T-helper 17 cell (primary cell): ENCODE measurements around the gene BROX. TPM values are rescaled to one million over a fixed set of nuclear protein-coding genes. Genes with fewer than 3 reads are reported as not detected.
"Not testable (repeated sequence)": the region's sequence is repeated elsewhere in the genome, so short reads cannot be mapped to it uniquely, and the experiment has no call there.

Experiments
- ATAC-seq: fragments of 150-1000 bp; cut with Tn5 transposase; 2 replicates; pipeline ENCODE4 v1.10.0; 2021; ENCODE audit warnings: mild to moderate bottlenecking, moderate library complexity
- DNase-seq, 3 donors: peaks; one replicate each; pipeline versions ENCODE4 v3.0.0 to v3.0.0-alpha.2; 2020 to 2021
- H3K9me3 ChIP-seq: one replicate; pipeline ENCODE4 v1.7.0; 2013; ENCODE audit warnings: low read length, mild to moderate bottlenecking; ENCODE audit not compliant: control insufficient read depth, poor library complexity, severe bottlenecking
- H3K27ac Mint-ChIP-seq: one replicate; pipeline ENCODE4 v1.8.0; 2022; ENCODE audit warnings: mild to moderate bottlenecking, moderate library complexity, mixed read lengths
- H3K27me3 Mint-ChIP-seq: one replicate; pipeline ENCODE4 v1.8.0; 2022; ENCODE audit warnings: mixed read lengths
- H3K36me3 Mint-ChIP-seq: one replicate; pipeline ENCODE4 v1.8.0; 2022; ENCODE audit warnings: low read depth, mixed read lengths
- H3K4me1 Mint-ChIP-seq: one replicate; pipeline ENCODE4 v1.8.0; 2022; ENCODE audit warnings: mild to moderate bottlenecking, mixed read lengths
- H3K4me3 Mint-ChIP-seq: one replicate; pipeline ENCODE4 v1.8.0; 2022; ENCODE audit warnings: mild to moderate bottlenecking, moderate library complexity, mixed read lengths
- total RNA-seq, 4 donors: library from RNA in 2 of 4; stranded (reverse) in 2 of 4; gene quantifications; one replicate each; pipeline ENCODE4 v1.2.3 and lab custom pipeline; 2022 to 2026

The BROX gene, protein sequence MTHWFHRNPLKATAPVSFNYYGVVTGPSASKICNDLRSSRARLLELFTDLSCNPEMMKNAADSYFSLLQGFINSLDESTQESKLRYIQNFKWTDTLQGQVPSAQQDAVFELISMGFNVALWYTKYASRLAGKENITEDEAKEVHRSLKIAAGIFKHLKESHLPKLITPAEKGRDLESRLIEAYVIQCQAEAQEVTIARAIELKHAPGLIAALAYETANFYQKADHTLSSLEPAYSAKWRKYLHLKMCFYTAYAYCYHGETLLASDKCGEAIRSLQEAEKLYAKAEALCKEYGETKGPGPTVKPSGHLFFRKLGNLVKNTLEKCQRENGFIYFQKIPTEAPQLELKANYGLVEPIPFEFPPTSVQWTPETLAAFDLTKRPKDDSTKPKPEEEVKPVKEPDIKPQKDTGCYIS
- total RNA-seq (10 to 100 TPM; 46.8 to 54.0 TPM), total RNA-seq (lab: John Stamatoyannopoulos, UW) (67.6 to 125 reads per million in 2 donors)

DNA sequence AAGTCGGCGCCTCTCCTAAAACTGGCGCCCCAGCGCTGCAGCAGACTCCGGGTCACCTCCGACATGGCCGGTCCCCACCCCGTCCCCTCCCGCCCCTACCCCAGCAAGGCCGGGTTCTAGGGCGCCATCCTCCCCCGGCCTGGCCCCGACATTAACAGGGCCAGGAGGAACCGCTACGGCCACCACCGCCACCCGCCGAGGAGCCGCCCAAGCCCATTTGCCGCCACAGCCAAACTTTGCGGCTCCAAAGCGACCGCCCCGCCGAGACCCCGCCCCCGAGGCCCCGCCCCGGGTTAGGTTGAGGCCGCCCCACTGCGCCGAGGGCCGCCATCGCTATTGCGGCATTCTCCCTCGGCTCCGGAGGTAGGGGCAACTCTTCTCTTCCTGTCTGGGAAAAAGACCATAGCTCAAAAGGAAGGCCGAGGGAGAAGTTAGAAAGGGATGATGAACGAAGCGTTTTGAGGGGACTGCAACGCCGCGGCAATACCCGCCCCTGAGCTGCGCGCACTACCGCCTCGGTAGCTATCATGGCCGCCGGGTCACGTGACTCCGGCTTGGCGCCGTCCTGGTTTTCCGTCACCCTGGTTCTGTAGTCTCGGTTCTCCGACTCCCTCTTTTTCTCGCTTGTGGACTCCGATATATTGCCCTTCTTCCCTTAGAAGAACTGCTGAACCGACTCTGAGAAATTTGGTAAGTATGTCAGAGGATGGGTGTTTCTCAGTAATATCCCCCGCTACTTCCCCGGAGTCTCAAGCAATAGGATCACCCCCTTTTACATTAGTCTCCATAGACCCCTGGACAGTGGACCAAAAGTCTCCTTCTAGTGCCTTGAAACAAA is at the start of gene BROX, which contains the start of gene AIDA:
BROX (plus strand) TSS at position 312 of the 838 bp plus-strand sequence. CDS start 3,136 bp downstream, outside the sequence.
AIDA (minus strand) TSS at position 239 of the 838 bp plus-strand sequence; CDS start at position 65, 174 bp downstream.
- Mint-ChIP-seq H3K4me1 (peaks cover 33% of the 10 kb centered on the region), H3K36me3 (peaks cover 2% of the 10 kb centered on the region), H3K4me3 (peak within 1 kb of the TSS; percentile 100), H3K27me3 (no peaks in the 10 kb centered on the region), H3K27ac (peak within 1 kb of the TSS; percentile 100)
- H3K9me3 ChIP-seq = no peaks in the 10 kb centered on the region
- ATAC-seq (peak; percentile 81), DNase-seq (peak; percentile 89 to 98 (median 93))

DNA sequence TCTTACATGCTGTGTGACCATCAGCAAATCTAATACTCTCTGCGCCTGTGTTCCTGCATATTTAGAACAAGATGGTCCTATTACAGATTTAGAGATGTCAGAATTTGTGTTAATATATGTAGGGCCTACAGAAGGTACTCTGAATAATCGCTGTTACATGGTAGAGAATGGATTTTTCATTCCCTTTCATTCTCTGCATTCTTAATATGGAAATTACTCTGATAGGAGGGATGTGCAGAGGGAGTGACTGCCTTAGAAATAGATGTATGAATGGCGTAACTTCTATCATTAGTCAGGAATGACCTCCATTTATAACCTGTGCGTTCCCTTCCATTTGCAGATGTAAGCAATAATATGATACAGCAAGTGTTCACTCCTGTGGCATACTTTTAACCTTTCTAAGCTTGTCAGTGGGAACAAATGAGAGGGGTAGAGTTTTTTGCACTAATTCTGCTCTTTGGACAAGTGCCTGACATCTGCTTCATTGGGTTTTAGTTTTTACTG is 48.9 kb upstream of the BROX start:
- DNase-seq = no peak
- Mint-ChIP-seq H3K27ac (peak overlapping the region; percentile 83), H3K4me1 (peaks cover 2% of the 10 kb centered on the region), H3K27me3 (no peaks in the 10 kb centered on the region), H3K36me3 (peaks cover 11% of the 10 kb centered on the region), H3K4me3 (no peak overlapping the region)
- no peak for ATAC-seq
- H3K9me3 ChIP-seq = no peaks in the 10 kb centered on the region

DNA sequence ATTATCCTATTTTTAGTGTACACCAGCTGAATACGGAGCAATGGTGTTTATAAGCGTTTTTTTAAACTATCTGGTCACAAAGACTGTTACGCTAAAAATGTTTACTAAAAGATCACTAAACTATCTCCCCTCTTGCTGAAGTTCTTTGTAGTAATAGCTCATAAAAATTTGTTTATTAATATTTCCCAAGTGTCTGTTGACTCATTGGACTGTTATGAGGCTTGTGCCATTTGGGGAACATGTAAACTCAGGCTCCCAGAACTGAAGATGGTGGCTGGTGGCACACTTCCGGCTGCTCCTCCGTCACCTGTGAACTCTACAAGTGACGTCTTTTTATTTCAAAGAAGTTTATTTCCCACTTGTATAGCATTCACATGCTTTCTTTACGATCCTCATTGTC is 46.4 kb upstream of the BROX start:
- DNase-seq (no peak), ATAC-seq (no peak)
- H3K4me3 Mint-ChIP-seq = no peak overlapping the region
- H3K27me3 Mint-ChIP-seq = no peaks in the 10 kb centered on the region
- H3K9me3 ChIP-seq = no peaks in the 10 kb centered on the region
- H3K36me3 Mint-ChIP-seq = peaks cover 7% of the 10 kb centered on the region
- H3K27ac Mint-ChIP-seq = peak overlapping the region; percentile 41
- H3K4me1 Mint-ChIP-seq = peaks cover 5% of the 10 kb centered on the region

DNA sequence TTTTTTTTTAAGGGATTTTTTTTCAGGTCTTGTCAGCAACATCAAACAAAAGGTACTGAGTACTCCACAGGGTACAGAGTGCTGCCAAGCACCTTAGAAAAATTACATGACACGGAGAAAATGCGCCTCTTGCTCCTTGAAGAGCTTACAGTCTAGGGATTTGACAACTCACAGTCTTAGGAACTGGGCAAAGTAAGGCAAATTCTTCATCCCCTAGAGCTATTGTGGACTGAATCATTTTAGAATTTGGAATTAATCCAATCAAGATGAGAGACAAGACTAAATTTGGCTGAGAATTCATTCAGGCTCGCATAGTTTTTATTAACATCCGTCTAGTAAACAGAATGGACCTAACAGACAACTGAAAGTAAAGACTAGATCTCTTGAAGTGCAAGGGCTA is 44.2 kb upstream of the BROX start:
- not testable (repeated sequence) for DNase-seq, H3K36me3 Mint-ChIP-seq, ATAC-seq, H3K4me1 Mint-ChIP-seq, H3K27me3 Mint-ChIP-seq, H3K9me3 ChIP-seq, H3K4me3 Mint-ChIP-seq, H3K27ac Mint-ChIP-seq

DNA sequence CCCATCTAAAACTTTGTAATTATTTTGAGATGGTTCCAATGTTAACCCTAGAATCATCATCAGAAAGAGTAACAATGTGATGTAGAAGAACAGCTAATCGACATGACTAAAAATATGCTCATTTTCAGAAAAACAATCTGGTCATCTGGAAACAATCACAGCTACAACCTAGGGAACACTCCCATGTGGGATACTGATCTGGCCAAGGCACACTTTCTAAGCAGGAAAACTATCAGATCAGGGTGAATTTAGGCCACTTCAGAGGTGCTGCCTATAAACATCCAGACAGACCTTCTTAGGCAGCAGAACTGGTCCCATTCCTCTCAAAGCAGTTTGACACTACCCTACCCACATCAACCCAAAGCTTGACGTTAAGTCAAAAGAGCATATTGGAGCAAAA is 43.3 kb upstream of the BROX start:
- H3K27me3 Mint-ChIP-seq, DNase-seq, H3K4me1 Mint-ChIP-seq, H3K27ac Mint-ChIP-seq, H3K4me3 Mint-ChIP-seq, H3K36me3 Mint-ChIP-seq, H3K9me3 ChIP-seq, ATAC-seq: not testable (repeated sequence)

DNA sequence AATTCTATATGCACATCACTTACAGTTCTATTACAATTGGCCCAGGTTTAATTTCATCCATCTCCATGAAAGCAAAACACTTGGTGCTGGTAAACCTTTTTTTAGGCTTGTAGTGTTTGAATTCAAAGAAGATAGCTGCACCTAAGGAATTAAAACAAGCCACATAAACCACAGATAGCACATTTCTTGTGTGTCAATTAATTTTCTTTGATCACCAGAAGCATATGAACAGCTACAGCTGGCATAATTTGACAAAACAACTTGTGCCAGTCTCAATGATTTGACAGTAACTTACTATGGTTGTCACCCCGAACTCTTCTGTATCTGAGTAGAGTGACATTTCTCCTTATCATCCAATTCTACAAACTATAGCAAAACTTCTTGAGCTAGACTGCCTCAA is 42.3 kb upstream of the BROX start:
- peak overlapping the region; percentile 87 for H3K27ac Mint-ChIP-seq
- H3K9me3 ChIP-seq = no peaks in the 10 kb centered on the region
- no peak for ATAC-seq
- H3K4me3 Mint-ChIP-seq = no peak overlapping the region
- H3K4me1 Mint-ChIP-seq = peaks cover 7% of the 10 kb centered on the region
- DNase-seq = no peak
- peaks cover 2% of the 10 kb centered on the region for H3K36me3 Mint-ChIP-seq
- H3K27me3 Mint-ChIP-seq = no peaks in the 10 kb centered on the region

DNA sequence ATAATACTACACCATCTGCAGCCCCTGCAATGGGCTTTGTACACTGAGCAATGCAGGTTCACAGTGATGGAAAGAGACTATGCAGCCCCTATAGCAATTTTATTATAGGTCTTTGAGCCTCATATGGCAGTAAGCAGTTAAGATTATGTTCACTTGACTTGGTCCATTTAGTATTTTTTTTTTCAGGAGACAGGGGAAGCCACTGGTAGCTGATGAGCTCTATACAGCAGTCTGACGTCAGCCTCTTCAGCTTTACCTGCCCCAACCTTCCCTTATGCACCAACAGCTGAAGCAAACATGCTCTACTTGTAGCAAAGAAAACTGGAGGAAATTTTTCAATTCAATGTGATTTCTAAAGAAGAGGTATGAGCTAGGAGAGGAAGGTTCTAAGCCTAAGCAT is 32.3 kb upstream of the BROX start:
- ATAC-seq = no peak
- Mint-ChIP-seq H3K27me3 (no peaks in the 10 kb centered on the region), H3K4me1 (peaks cover 6% of the 10 kb centered on the region), H3K4me3 (no peak overlapping the region), H3K36me3 (no peaks in the 10 kb centered on the region), H3K27ac (peak overlapping the region; percentile 63)
- no peaks in the 10 kb centered on the region for H3K9me3 ChIP-seq
- DNase-seq = no peak

DNA sequence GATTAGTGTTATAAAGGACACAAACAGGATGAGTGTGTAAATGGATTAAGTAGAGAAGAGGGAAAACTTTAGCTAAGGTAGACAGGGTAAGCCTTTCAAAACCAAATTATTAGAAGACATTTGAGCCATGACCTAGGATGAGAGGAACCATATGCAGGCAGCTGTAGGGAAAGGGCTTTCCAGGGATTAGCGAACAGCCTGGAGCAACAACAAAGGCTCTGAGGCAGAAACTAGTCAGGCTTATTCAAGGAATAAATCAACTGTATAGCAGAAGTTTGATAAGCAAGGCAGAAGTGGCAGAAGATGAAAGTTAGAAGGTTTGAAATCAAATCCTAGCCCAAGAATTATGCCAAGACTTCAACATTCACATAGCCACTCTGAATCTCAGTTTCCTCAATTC is 21.3 kb upstream of the BROX start:
- DNase-seq = no peak
- no peak for ATAC-seq
- Mint-ChIP-seq H3K27me3 (no peaks in the 10 kb centered on the region), H3K4me3 (no peak overlapping the region), H3K27ac (peak overlapping the region; percentile 66), H3K4me1 (peaks cover 16% of the 10 kb centered on the region), H3K36me3 (peaks cover 8% of the 10 kb centered on the region)
- no peaks in the 10 kb centered on the region for H3K9me3 ChIP-seq

DNA sequence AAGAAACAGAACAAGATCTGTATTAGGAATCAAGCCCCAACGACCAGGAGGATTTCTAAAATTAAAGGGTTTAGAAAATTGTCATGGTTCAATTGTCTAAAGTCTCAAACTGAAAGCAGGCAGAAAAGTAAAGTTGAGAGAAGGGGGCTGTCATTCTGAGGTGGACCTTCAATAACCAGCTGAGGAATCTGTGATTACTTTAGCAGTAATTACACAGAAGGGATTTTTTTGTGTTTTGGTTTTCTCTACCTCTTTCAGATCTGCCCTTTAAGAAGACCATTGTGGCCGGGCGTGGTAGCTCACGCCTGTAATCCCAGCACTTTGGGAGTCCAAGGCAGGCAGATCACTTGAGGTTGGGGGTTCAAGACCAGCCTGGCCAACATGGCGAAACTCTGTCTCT is 17.4 kb upstream of the BROX start:
- no peak overlapping the region for H3K27ac Mint-ChIP-seq
- no peaks in the 10 kb centered on the region for H3K27me3 Mint-ChIP-seq
- H3K4me3 Mint-ChIP-seq = no peak overlapping the region
- DNase-seq (no peak), ATAC-seq (no peak)
- H3K4me1 Mint-ChIP-seq = peaks cover 21% of the 10 kb centered on the region
- no peaks in the 10 kb centered on the region for H3K9me3 ChIP-seq
- peaks cover 5% of the 10 kb centered on the region for H3K36me3 Mint-ChIP-seq

DNA sequence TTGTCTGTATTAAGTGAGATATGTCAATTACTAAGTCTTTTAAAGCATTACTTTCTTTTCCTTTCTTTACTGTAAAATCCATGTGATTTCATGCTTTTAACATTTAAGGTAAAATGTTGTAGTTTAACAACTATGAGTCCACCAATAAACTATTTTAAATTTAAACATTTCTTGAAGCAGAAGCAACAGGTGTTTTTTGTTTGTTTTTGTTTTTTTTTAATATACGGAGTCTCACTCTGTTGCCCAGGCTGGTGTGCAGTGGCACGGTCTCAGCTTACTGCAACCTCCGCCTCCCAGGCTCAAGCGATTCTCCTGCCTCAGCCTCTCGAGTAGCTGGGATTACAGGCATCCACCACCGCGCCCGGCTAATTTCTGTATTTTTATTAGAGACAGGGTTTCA is 15.6 kb upstream of the BROX start:
- Mint-ChIP-seq H3K27ac (no peak overlapping the region), H3K4me1 (peaks cover 18% of the 10 kb centered on the region), H3K4me3 (no peak overlapping the region), H3K36me3 (peaks cover 3% of the 10 kb centered on the region), H3K27me3 (no peaks in the 10 kb centered on the region)
- ATAC-seq (no peak), DNase-seq (no peak)
- H3K9me3 ChIP-seq = no peaks in the 10 kb centered on the region

DNA sequence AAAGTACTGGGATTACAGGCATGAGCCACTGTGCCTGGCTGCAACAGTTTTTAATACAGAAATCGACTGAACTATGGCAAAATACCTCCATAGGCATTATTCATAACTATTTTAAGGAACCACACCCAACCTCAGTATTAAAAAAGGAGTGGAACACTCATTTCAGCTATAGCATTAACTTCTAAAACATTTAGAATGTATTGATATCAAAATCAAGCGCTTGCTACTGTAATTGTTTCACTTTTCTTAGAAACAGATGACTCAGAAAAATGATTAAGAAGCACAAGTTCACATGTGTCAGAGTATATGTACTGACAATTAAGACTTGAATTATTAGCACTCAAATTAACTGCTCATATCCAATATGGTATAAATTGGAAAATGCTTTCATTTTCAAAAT is 15.2 kb upstream of the BROX start:
- no peak for DNase-seq
- Mint-ChIP-seq H3K4me3 (no peak overlapping the region), H3K4me1 (peaks cover 18% of the 10 kb centered on the region), H3K27ac (peak overlapping the region; percentile 59), H3K36me3 (peaks cover 3% of the 10 kb centered on the region), H3K27me3 (no peaks in the 10 kb centered on the region)
- H3K9me3 ChIP-seq = no peaks in the 10 kb centered on the region
- no peak for ATAC-seq

DNA sequence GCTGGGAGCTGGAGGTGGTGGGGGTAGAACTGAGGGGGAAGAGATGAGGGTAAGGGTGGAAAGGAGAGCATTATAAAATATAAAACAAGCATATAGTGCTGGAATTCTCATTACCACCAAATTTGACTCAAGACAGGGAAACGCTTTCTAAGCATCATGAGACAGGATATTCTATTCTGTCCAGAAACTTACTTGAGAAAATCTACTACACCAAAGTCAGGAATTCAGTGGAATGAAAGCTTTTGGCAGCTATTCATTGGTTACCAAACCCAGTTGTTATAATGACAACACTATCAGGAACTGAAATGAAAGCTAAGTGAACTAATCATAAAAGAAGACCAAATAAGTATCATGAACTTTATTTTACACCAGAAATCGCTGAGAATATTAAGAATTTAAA is 14.5 kb upstream of the BROX start:
- Mint-ChIP-seq H3K27me3 (no peaks in the 10 kb centered on the region), H3K4me1 (peaks cover 17% of the 10 kb centered on the region), H3K36me3 (peaks cover 4% of the 10 kb centered on the region), H3K27ac (peak overlapping the region; percentile 59), H3K4me3 (no peak overlapping the region)
- H3K9me3 ChIP-seq = no peaks in the 10 kb centered on the region
- DNase-seq (no peak), ATAC-seq (no peak)

DNA sequence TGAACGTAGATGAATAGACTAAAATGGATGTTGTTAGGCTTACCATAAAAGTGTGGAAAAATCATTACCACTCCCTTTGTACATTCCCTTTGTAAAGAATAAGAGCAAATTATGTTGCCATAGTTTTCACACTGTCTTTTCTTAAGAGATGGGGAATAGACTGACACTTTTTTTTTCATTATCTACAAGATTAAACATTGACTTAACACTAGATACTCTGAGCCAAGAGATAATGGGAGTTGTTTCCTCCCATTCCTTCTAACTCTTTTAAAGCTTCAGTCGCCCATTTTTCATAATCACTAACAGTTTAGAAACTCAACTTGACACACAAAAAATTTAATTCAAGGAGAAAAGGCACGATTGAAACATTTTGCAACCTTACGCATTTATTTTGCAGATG is 10.2 kb upstream of the BROX start:
- no peak overlapping the region for H3K4me3 Mint-ChIP-seq
- DNase-seq = no peak

More for the DNA sequence above, 10.2 kb upstream of the BROX start:
- no peak for ATAC-seq
- Mint-ChIP-seq H3K4me1 (peaks cover 25% of the 10 kb centered on the region), H3K27me3 (no peaks in the 10 kb centered on the region), H3K36me3 (peaks cover 4% of the 10 kb centered on the region), H3K27ac (no peak overlapping the region)
- H3K9me3 ChIP-seq = no peaks in the 10 kb centered on the region
